ENCODE results near the gene WFDC9.
"Not testable (repeated sequence)": the region's sequence is repeated elsewhere in the genome, so short reads cannot be mapped to it uniquely, and the experiment has no call there.

Gene WFDC9

GRCh38 chr20:45589725-45590124, 41.4 kb downstream of the WFDC9 start:
- DNase-seq = no peak

GRCh38 chr20:45588800-45589199, 42.3 kb downstream of the WFDC9 start:
- no peak for DNase-seq

- DNase-seq = not testable (repeated sequence)
These were observed 45.1 kb downstream of the WFDC9 start for GRCh38 chr20:45585986-45586385.

- not testable (repeated sequence) for DNase-seq
These were observed 46.8 kb downstream of the WFDC9 start for GRCh38 chr20:45584294-45584693.

GRCh38 chr20:45583502-45583901, 47.6 kb downstream of the WFDC9 start:
- DNase-seq = no peak

- DNase-seq = no peak
These were observed 49.4 kb downstream of the WFDC9 start for GRCh38 chr20:45581702-45582101.

- DNase-seq = no peak
These were observed 51.9 kb downstream of the WFDC9 start, which contains the start of gene WFDC8 for GRCh38 chr20:45579184-45579583. Gene WFDC8, minus strand, starts transcription at chr20:45579284. Its CDS starts 37 bp downstream, at chr20:45579247.

- no peak for DNase-seq
These were observed 52.9 kb downstream of the WFDC9 start for GRCh38 chr20:45578231-45578630.

GRCh38 chr20:45576995-45577394, 54.1 kb downstream of the WFDC9 start:
- DNase-seq = no peak

GRCh38 chr20:45575931-45576330, 55.2 kb downstream of the WFDC9 start:
- no peak for DNase-seq

GRCh38 chr20:45569650-45570049, 61.4 kb downstream of the WFDC9 start:
- DNase-seq = not testable (repeated sequence)

- DNase-seq = no peak
These were observed 66.3 kb downstream of the WFDC9 start for GRCh38 chr20:45564760-45565276.
